Measurements from ENCODE around the gene NR4A1. TPM values are rescaled to one million over a fixed set of nuclear protein-coding genes. Genes with fewer than 3 reads are reported as not detected.

NR4A1 gene
- total RNA-seq, 1 experiment from 2014 or later, result 26.9 TPM

- H3K27me3 ChIP-seq (ENCODE audit: low read length), result no peaks in the 10 kb centered on the region
These were observed 11.2 kb downstream of the NR4A1 start for GRCh38 chr12:52062167-52063081.

GRCh38 chr12:52063082-52063924 is 12.1 kb downstream of the NR4A1 start:
- Histone ChIP-seq H3K4me1 (ENCODE audit: low read length) (peaks cover 13% of the 10 kb centered on the region), H3K4me2 (ENCODE audit: low read depth, low read length, poor library complexity, severe bottlenecking) (no peak overlapping the region), H2AFZ (ENCODE audit: low read length) (no peak overlapping the region), H3K4me3 (ENCODE audit: low read length) (no peak overlapping the region), H3K9ac (ENCODE audit: low read length) (no peak overlapping the region), H3K9me2 (replicated peaks; ENCODE audit: insufficient read depth, low read length) (no peaks in the 10 kb centered on the region), H3K27me3 (ENCODE audit: low read length) (no peaks in the 10 kb centered on the region), H3K27ac (ENCODE audit: low read length) (no peak overlapping the region), H4K20me1 (ENCODE audit: insufficient read depth, low read depth, low read length) (no peaks in the 10 kb centered on the region), H3K9me3 (ENCODE audit: low read length) (no peaks in the 10 kb centered on the region), H3K36me3 (ENCODE audit: insufficient read depth, low read length) (no peaks in the 10 kb centered on the region), H3K79me2 (ENCODE audit: low read length) (no peaks in the 10 kb centered on the region)
- no peak for DNase-seq

More at GRCh38 chr12:52062167-52063081, 11.2 kb downstream of the NR4A1 start:
- H2AFZ ChIP-seq (ENCODE audit: low read length), result no peak overlapping the region
- H3K4me2 ChIP-seq (ENCODE audit: low read depth, low read length, poor library complexity, severe bottlenecking), result no peak overlapping the region
- no peak for DNase-seq
- H3K9ac ChIP-seq (ENCODE audit: low read length), result no peak overlapping the region
- no peaks in the 10 kb centered on the region for H3K79me2 ChIP-seq (ENCODE audit: low read length)
- no peak overlapping the region for H3K27ac ChIP-seq (ENCODE audit: low read length)
- H3K36me3 ChIP-seq (ENCODE audit: insufficient read depth, low read length), result no peaks in the 10 kb centered on the region
- peaks cover 13% of the 10 kb centered on the region for H3K4me1 ChIP-seq (ENCODE audit: low read length)
- no peaks in the 10 kb centered on the region for H4K20me1 ChIP-seq (ENCODE audit: insufficient read depth, low read depth, low read length)
- no peaks in the 10 kb centered on the region for H3K9me2 ChIP-seq (replicated peaks; ENCODE audit: insufficient read depth, low read length)
- no peak overlapping the region for H3K4me3 ChIP-seq (ENCODE audit: low read length)
- H3K9me3 ChIP-seq (ENCODE audit: low read length), result no peaks in the 10 kb centered on the region

GRCh38 chr12:52063981-52064649 is 12.9 kb downstream of the NR4A1 start:
- Histone ChIP-seq H3K9ac (ENCODE audit: low read length) (no peak overlapping the region), H3K9me2 (replicated peaks; ENCODE audit: insufficient read depth, low read length) (no peaks in the 10 kb centered on the region)

GRCh38 chr12:52066346-52067080 is 15.3 kb downstream of the NR4A1 start:
- Histone ChIP-seq H4K20me1 (ENCODE audit: insufficient read depth, low read depth, low read length) (peaks cover 12% of the 10 kb centered on the region), H3K79me2 (ENCODE audit: low read length) (peaks cover 17% of the 10 kb centered on the region), H3K36me3 (ENCODE audit: insufficient read depth, low read length) (no peaks in the 10 kb centered on the region), H3K4me1 (ENCODE audit: low read length) (peaks cover 16% of the 10 kb centered on the region), H3K4me2 (ENCODE audit: low read depth, low read length, poor library complexity, severe bottlenecking) (no peak overlapping the region), H3K27me3 (ENCODE audit: low read length) (no peaks in the 10 kb centered on the region), H3K9me2 (replicated peaks; ENCODE audit: insufficient read depth, low read length) (no peaks in the 10 kb centered on the region), H3K27ac (ENCODE audit: low read length) (no peak overlapping the region), H3K9ac (ENCODE audit: low read length) (no peak overlapping the region), H2AFZ (ENCODE audit: low read length) (no peak overlapping the region), H3K9me3 (ENCODE audit: low read length) (no peaks in the 10 kb centered on the region), H3K4me3 (ENCODE audit: low read length) (no peak overlapping the region)
- DNase-seq, result no peak

More at GRCh38 chr12:52063981-52064649, 12.9 kb downstream of the NR4A1 start:
- Histone ChIP-seq H3K27me3 (ENCODE audit: low read length) (no peaks in the 10 kb centered on the region), H3K36me3 (ENCODE audit: insufficient read depth, low read length) (no peaks in the 10 kb centered on the region), H3K4me1 (ENCODE audit: low read length) (peaks cover 13% of the 10 kb centered on the region), H3K9me3 (ENCODE audit: low read length) (no peaks in the 10 kb centered on the region), H3K79me2 (ENCODE audit: low read length) (no peaks in the 10 kb centered on the region), H2AFZ (ENCODE audit: low read length) (no peak overlapping the region), H3K4me2 (ENCODE audit: low read depth, low read length, poor library complexity, severe bottlenecking) (no peak overlapping the region), H4K20me1 (ENCODE audit: insufficient read depth, low read depth, low read length) (no peaks in the 10 kb centered on the region), H3K4me3 (ENCODE audit: low read length) (no peak overlapping the region), H3K27ac (ENCODE audit: low read length) (no peak overlapping the region)
- DNase-seq, result no peak

- peaks cover 12% of the 10 kb centered on the region for H4K20me1 ChIP-seq (ENCODE audit: insufficient read depth, low read depth, low read length)
- no peak overlapping the region for H2AFZ ChIP-seq (ENCODE audit: low read length)
- no peaks in the 10 kb centered on the region for H3K27me3 ChIP-seq (ENCODE audit: low read length)
- H3K9me3 ChIP-seq (ENCODE audit: low read length), result no peaks in the 10 kb centered on the region
- H3K79me2 ChIP-seq (ENCODE audit: low read length), result peaks cover 22% of the 10 kb centered on the region
- DNase-seq, result no peak
- H3K4me2 ChIP-seq (ENCODE audit: low read depth, low read length, poor library complexity, severe bottlenecking), result no peak overlapping the region
- H3K4me1 ChIP-seq (ENCODE audit: low read length), result peaks cover 21% of the 10 kb centered on the region
- H3K9ac ChIP-seq (ENCODE audit: low read length), result no peak overlapping the region
- H3K4me3 ChIP-seq (ENCODE audit: low read length), result no peak overlapping the region
- H3K27ac ChIP-seq (ENCODE audit: low read length), result no peak overlapping the region
- no peaks in the 10 kb centered on the region for H3K9me2 ChIP-seq (replicated peaks; ENCODE audit: insufficient read depth, low read length)
- H3K36me3 ChIP-seq (ENCODE audit: insufficient read depth, low read length), result no peaks in the 10 kb centered on the region
These were observed 15.8 kb downstream of the NR4A1 start for GRCh38 chr12:52067081-52067374.

- Histone ChIP-seq H3K4me2 (ENCODE audit: low read depth, low read length, poor library complexity, severe bottlenecking) (peak within 1 kb of the TSS; percentile 99), H3K27me3 (ENCODE audit: low read length) (no peaks in the 10 kb centered on the region), H3K4me3 (ENCODE audit: low read length) (peak within 1 kb of the TSS; percentile 100), H4K20me1 (ENCODE audit: insufficient read depth, low read depth, low read length) (peaks cover 12% of the 10 kb centered on the region), H3K9me3 (ENCODE audit: low read length) (no peaks in the 10 kb centered on the region), H3K4me1 (ENCODE audit: low read length) (peaks cover 38% of the 10 kb centered on the region), H3K27ac (ENCODE audit: low read length) (peak within 1 kb of the TSS; percentile 64), H3K36me3 (ENCODE audit: insufficient read depth, low read length) (0 out of 2 replicates have a peak, but pooled peaks cover 6% of the 10 kb centered on the region), H3K9me2 (replicated peaks; ENCODE audit: insufficient read depth, low read length) (no peaks in the 10 kb centered on the region), H3K9ac (ENCODE audit: low read length) (peak within 1 kb of the TSS; percentile 99), H3K79me2 (ENCODE audit: low read length) (peaks cover 46% of the 10 kb centered on the region), H2AFZ (ENCODE audit: low read length) (peak within 1 kb of the TSS; percentile 93)
- peak; percentile 97 for DNase-seq
These were observed 18.3 kb downstream of the NR4A1 start, which contains the start of gene ATG101 for GRCh38 chr12:52069327-52070184. TSS of gene ATG101 (plus strand) at chr12:52069978. CDS start at chr12:52073651, 3,673 bp downstream.

Data from Karpas-422 (cell line).